NCI-H460 (cell line): ENCODE results near the gene IFT88. TPM values are rescaled to one million over a fixed set of nuclear protein-coding genes. Genes with fewer than 3 reads are reported as not detected.
"Not testable (repeated sequence)": the region's sequence is repeated elsewhere in the genome, so short reads cannot be mapped to it uniquely, and the experiment has no call there.

Experiments
- DNase-seq: peaks from one replicate; pipeline ENCODE4 v3.0.0-alpha.2; 2016; ENCODE audit warnings: low read depth; ENCODE audit errors: extremely low read depth
- total RNA-seq: library from RNA; depleted of rRNA; stranded (reverse); fragments of >200 nt; shearing (Covaris generic); gene quantifications from 2 replicates; pipeline ENCODE4 v1.2.3, GENCODE V29; 2014

IFT88 gene
- total RNA-seq, 1 experiment from 2014 or later = 21.9 TPM

DNA sequence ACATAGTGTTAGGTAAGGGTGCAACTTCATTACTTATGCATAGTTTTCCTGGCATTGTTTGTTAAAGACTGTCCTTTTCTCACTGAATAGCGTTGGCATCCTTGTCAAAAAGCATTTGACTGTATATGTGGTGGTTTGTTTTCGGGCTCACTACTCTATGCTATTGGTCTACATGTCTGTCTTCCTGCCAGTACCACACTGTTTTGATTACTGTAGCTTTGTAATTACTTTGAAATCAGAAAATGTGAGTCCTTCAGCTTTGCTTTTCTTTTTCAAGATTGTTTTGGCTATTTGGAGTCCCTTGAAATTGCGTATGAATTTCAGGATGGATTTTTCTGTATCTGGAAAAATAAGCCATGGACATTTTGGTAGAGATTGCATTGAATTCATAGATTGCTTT lies 56.0 kb downstream of the IFT88 start:
- no peak for DNase-seq

DNA sequence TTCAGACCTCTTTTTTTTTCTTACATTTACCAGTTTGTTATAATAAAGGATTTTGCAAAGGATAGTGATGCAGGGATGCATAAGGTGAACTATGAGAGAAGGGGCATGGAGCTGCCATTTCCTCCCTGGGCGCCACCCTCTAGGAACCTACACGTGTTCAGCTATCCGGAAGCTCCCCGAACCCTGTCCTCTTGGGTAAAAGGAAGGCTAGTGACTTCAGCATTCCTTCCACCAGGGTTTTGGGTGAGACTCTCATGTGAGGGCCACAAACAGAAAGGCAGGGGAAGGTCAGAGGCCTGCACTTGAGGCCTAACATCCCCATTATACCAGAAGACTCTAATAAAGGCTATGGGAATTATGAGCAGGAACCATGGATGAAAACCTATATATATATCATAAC lies 57.3 kb downstream of the IFT88 start:
- DNase-seq = no peak

DNA sequence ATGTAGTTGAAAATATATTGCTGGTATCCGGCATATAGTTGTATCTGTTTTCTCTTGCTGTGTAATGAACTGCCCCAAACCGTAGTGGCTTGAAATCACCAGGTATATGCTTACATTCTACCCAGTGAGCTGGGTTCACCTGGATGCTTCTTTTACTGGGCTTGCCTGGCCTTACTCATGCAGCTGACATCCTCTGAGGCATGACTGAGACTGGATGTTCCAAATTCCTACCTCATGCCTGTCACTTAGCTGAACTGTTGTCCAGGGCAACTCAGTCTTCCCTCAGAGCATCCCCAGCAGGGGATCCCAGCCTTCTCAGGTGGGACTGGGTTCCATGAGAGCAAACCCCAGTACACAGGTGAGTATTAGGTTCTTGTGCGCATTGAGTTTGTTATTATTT lies 66.8 kb downstream of the IFT88 start:
- DNase-seq = no peak

DNA sequence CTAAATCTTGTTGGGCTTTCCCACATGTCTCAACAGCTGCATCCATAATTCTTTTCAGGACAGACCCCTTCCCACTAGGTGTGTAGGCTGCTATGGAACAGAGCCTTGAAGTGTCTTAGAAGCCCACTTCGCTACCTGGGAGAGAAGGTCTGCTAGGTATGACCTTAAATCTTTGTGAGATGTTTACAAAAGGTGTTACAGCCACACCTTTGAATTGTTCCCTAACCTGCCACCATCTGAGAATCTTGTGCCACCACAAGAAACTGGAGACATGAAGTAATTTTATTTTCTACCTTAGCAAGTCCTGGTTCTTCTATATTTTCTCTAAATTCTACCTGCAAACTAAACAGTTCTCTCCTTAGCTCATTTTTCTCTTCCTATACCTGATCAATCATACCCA lies 69.1 kb downstream of the IFT88 start:
- DNase-seq = no peak

DNA sequence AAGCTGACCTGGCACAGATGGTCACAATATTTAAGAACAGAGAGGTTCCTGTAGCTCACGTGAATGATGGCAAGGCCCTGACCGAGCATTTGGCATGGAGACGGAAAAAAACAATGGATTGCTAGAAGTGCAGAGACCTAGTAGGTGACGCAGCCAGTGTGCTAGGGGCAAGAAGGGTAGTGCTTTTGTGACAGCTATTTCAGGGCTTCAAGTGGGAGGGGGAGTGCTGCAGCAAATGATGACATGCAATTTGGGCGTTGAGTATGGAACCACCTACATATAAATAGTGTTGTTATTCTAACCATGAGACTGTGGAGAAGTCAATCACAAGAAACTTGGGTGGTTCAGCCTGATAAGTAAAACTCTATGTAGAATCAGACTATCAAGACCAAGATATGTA lies 70.9 kb downstream of the IFT88 start:
- DNase-seq = no peak

DNA sequence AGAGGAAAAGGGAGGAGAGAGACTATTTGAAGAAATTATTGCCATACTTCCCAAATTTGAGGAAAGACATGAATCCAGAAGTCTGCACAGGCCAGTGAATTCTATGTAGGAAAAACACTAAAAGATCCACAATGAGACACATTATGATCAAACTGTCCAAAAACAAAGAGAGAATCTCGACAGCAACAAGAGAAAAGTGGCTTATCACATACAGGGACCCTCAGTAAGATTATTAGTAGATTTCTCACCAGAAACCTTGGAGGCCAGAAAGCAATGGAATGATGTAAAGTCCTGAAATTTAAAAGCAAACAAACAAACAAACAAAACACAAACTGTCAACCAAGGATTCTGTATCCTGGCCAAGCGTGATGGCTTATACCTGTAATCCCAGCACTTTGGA lies 80.8 kb downstream of the IFT88 start:
- DNase-seq = no peak

DNA sequence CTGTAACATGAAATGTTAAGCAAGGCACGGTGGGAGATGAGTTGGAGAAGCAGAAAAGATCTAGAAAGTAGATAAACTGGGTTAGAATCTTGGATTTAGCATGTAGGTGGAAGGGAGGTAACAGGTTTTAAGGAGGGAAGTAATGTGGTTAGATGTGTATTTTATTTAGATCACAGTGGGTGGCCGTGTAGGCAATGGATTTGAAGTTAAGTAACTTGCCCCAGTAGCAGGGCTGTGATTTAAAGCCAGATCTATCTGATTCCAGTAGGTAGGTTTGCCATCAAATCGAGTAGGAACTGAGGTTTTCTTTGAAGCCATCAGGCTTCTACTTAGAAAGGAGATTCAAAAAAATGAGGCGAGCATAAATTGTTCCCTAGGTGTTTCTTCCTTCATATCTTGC lies 86.0 kb downstream of the IFT88 start:
- DNase-seq = no peak

DNA sequence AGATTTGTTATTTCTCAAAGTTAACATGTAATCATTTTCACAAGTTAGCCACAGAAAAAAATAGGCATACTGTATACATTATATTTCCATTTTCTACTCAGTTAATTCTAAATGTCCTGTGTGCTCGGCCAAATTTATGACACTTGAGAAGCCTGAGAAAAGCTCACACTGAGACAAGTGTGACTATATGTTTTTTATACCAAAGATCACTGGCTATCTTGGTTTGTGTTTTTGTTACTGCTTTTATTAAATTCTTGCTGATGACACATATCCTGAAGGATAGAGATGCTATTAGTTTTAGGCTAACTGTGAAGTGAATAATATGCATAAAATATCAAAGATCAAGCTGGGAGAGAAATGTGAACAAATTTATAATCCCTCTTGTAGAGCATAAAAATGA lies 87.2 kb downstream of the IFT88 start:
- no peak for DNase-seq

DNA sequence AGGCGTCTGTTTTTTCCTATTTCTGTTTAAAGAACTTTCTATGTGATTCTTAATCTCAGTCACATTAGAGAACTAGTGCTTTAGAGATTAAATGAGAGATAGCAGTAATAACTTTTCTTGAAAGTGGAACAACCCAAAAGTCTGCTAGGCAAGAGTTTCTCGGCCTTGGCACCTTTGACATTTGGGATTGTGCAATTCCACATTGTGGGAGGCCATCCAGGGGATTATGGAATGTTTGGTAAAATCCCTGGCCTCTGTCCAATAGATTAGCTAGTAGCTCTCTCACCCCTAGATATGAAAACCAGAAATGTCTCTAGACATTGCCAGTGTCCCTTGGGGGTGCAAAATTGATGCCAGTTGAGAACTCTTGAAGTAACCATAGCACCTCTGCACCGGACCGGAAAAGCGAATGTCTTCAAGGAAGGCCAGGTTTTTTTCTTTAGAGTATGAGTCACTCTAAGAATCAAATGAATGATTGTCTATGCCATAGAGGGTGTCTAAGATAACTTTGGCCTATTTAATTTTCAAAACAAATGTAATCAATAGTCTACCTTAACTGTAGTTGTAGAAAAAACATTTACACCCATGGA lies 91.6 kb downstream of the IFT88 start:
- no peak for DNase-seq

DNA sequence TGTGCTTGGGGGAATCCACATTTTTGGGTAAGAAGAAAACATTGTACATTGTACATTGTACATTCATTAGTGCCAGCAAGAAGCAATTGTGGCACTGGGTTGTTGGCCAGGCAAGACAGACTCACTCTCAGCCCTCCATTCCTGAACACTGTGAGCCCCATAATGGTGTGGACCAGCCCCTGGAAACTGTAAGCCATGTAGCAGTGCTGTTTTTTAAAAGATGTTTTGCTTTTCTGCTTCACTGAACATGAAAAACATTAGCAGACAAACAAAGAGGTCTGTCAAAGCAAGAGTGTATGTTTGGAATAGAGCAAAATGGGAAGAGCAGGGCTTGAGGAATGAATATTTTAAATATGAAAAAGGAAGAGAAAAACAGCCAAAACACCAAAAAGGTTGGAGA lies 97.4 kb downstream of the IFT88 start:
- no peak for DNase-seq

DNA sequence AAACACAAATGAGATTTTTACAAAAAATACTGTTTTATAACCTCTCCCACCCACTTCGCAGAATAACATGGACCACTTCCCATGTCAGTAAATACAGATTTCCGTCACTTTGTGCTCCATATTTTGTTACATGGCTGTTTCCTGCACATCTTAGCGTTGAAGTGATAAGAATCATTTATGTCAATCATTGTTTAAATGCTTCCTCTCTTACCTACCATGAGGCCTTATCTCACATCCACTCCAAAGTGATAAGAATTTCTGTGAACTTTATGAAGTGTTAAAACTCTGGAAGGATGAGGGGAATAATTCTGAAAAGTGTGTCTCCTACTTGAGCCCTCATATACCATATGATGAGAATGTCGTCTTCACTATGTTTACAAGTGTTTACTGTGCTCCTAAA lies 100.0 kb downstream of the IFT88 start:
- DNase-seq = no peak

DNA sequence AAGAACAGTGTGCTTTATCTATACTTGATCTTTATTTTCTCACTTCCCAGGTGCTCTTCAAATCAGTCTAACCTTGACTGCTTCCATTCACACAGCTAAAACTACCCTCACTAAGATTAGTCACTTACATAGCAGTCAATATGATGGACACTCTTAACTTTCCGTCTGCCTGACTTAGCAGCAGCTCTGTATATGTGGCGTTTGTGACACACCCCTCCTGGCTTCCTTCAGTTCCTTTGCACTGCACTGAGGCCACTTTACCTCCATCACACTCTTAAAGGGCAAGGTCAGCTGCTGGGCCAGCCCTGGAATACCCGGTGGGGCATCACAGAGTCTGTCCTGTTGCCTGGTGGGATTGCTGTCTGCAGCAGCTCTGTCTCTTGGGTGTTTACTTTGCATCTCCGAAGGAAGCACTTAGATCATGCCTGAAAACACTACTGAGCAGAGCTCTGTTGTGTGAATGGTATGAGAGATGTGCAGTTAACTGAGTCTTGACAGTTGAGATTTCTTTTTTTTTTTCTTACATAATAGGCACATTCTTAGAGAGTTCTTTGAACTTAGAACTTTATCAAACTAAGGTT lies 101.0 kb downstream of the IFT88 start:
- no peak for DNase-seq

DNA sequence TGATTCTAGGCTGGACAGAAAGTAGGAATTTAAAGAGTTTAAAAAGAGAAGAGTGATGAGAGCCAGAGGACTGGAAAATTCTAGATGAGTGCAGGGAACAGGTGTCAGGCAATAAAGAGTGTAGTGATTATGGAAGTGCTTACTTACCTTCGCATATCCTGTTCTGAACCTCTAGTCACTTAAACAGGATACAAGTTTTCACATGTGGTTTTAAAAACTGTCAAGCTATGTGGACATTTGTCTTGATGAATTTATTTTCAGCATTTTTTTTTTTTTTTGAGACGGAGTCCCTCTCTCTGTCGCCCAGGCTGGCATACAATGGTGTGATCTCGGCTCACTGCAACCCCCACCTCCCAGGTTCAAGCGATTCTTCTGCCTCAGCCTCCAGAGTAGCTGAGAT lies 102.2 kb downstream of the IFT88 start:
- DNase-seq = no peak

DNA sequence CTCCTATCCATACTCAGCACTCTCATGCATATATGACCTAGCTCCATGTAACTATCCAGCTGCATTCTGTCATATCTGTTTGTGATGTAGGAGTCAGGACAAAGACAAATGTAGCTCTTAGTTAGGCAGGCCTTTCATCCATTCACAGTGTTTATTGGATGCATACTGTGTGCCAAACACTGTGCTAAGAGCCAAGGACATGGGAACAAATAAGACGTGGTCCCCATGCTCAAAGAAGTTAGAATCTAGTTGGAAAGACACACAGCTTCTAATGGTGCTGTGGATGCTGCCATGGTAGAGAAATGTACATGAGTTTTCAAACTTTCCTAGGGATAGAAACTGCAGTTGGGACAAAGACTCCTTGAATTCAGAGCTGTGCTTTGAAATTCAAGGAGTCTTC lies 104.8 kb downstream of the IFT88 start:
- no peak for DNase-seq

DNA sequence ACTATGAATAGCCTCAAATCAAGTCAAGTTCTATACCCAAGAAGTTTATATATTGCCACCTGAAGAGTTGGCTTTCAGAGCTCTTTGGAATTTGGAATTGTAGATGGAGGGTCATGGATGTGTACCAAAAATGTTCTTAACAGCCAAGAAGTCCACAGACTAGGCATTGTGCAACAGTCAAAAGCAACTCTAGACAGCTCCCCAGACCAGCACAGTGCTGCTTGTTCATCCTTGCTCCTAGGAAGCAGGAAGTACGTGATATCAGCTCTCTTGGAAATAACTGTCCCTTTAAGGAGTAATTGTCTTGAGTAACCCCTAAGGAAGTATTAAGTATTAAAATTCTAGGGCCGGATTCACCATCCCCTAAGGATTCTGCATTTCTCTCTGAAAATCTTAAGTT lies 105.8 kb downstream of the IFT88 start:
- no peak for DNase-seq

DNA sequence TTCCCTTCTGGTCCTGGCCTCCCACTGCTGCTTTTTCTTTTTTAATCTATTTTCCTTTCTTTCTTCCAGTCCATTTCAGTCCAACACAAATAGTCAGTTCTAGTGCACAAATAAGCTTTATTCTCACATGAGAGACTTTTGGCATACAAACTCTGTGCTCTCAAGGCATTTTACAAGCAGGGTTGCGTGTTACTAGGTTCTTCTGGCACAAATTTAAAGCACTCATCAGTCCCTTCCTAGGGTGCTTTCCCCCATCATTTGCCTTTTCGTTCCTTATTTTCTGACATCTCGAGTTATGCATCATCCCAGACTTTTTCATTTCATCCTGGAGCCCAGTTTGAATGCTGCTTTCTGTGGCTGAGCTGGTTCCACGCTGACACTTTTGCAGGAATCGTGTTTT lies 106.8 kb downstream of the IFT88 start:
- DNase-seq = no peak

DNA sequence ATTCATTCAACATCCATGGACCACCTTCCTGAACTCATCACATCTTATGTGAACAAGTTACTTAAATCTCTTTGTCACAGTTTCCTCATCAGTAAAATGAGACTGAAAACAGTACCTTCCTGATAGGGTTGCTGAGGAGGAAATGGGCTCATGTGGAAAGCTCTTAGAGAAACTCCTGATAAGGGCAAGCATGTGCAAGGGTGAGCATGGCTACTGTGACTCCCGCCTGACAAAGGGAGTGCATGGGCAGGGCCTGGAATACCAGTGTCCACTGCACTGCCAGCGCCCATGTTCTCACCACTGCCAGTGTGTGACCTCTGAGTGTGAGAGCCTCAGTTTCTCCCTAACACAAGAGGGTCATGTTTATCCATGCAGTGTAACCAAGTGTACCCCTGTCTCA lies 109.3 kb downstream of the IFT88 start:
- DNase-seq = no peak

DNA sequence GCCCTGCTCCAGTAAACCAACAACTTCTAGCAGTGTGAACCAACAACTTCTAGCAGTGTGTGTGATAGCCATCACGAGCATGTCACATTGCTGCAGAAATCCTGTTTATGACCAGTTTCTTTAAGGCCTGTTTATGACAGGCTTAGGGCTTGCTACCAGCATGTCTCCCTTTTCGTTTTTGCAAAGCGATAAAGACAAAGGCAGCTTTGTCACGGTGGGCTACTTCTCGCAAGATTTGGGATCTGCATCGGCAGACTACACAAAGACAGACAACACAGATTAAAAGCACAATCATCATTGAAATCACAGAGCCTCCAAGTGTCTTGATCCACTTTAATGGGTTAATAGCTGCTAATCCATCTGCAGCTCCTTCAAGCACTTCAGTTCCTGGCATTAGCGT lies 111.6 kb downstream of the IFT88 start:
- DNase-seq = not testable (repeated sequence)

DNA sequence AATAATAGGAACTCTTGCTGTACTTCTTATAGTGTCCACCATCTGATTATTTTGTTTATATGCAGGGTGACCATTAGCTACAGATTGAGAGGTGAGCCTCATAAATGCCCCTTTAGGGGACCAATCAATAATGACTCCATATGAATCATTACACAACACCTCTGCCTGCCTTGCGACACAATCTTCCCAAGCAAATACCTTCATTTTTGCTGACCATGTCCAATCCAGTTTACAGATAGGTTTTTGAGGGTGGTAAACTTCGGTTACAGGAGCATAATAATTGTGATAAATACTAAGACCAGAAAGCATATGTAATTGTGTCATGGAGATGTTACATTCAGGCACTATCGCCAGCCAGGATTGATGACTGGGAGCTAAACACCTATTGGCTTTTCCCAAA lies 112.9 kb downstream of the IFT88 start:
- no peak for DNase-seq

DNA sequence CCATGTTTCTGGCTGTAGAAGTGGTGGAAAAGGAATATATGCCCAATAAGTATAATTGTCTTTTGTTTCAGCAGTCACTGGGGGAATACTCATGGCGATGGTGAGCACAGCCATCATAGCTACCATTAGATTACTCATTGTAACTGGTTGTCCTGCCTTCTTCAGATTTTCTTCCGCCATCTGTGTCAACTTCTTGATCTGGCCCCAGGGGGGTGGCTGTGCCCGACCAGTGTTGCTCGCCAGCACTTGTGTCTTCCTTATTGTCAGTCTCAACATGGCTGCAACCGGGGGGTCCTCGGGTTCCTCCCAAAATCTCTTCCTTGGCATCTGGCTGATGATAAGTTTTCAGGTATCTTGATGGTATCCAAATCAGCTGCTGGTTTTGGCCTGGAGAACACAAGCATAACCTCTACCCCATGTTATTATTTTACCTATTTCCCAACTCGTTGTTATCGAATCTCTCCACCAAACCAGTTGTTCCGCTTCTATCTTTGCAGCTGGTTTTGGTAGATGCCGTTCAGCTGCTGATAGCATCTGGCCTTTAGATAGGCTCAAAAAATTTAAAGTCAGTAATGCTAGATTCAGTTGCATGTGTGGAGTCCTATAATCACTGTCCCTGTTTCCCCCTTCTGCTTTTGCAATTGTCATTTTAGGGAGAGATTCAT lies 113.6 kb downstream of the IFT88 start:
- DNase-seq = no peak

DNA sequence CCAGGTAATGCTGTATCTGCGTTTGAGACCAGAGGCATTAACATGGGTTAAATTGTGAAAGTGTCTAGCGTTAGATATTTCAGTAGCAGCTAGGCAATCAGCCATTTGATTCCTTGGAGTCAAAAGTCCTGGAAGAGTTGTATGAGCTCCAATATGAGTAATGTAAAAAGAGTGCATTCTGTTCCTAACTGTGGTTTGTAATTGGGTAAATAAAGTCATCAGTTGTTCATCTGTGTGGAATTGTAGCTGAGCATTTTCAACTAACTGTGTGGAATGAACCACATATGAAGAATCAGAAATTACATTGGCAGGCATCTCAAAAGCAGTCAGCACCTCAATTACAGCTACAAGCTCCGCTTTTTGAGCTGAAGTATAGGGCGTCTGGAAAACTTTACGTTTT lies 114.5 kb downstream of the IFT88 start:
- not testable (repeated sequence) for DNase-seq

DNA sequence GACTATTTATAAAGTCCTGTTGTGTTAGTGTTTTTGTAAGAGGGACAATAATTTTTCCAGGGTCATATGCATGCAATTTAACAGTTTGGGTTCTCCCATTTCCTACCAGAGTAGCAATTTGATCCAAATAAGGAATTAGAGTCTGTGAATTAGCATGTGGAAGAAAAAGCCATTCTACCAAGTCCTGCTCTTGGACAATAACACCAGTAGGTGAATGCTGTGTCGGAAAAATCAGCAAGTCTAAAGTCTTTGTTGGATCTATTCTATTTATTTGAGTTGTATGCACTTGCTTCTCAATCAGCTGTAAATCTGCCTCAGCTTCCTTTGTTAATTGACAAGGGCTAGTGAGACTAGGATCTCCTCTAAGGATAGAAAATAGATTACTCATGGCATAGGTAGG lies 115.1 kb downstream of the IFT88 start:
- DNase-seq = no peak

DNA sequence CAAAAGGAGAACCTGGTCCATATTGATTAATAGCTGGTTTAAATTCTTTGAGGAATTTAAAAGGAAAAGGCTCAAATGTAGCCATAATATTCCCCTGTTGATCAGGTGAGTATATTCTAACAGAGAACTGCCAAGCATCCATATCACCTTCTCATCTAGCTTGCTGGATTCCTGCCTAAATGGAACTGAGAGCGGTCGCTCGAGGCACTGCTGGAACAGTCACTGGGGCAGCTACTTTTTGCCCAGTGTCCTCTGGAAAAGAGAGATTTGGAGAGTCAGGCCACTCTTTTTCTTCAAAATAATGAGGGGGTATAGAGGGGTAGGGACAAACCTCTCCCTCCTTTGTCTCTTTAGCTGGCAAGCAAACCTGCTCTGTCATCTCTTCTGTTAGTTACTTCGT lies 117.1 kb downstream of the IFT88 start:
- DNase-seq = no peak
